IMR-90 (cell line): ENCODE results near the gene TPR. TPM values are rescaled to one million over a fixed set of nuclear protein-coding genes. Genes with fewer than 3 reads are reported as not detected.
A peak's percentile ranks its signal among the peaks of the same experiment; 100 is the strongest.

Experiments
- ATAC-seq: fragments of 200-7000 bp; cut with Tn5 transposase; 2 replicates; pipeline ENCODE4 v1.9.1; 2020; ENCODE audit warnings: low read depth, mild to moderate bottlenecking, moderate library complexity
- BruUV-seq: library from RNA; stranded (reverse); fragments of 400-500 nt; replicated peaks from 2 replicates; lab custom pipeline; 2021; lab: Mats Ljungman, UMichigan
- CTCF ChIA-PET: fragments of 300-600 bp; formaldehyde crosslinking; extraction: SDS; loops from one replicate; lab custom pipeline; 2021; ENCODE audit warnings: antibody characterized with exemption; lab: Yijun Ruan, JAX
- POLR2A ChIA-PET: fragments of 300-600 bp; sonication (Branson Sonifier 250); formaldehyde crosslinking; loops from one replicate; lab custom pipeline; 2022; ENCODE audit warnings: antibody characterized with exemption; ENCODE audit not compliant: unreplicated experiment; lab: Charles Lee
- DNase-seq: peaks from one replicate; pipeline ENCODE4 v3.0.0; 2013
- H2AFZ ChIP-seq: replicated peaks from 2 replicates; pipeline ENCODE3; 2013; ENCODE audit warnings: low read length, mild to moderate bottlenecking; ENCODE audit not compliant: poor library complexity
- H2AK5ac ChIP-seq: 2 replicates; pipeline ENCODE4 v1.6.1; 2013; ENCODE audit warnings: low read depth, low read length, inconsistent platforms
- H2AK9ac ChIP-seq: replicated peaks from 2 replicates; pipeline ENCODE3; 2013; ENCODE audit warnings: mild to moderate bottlenecking, low read depth, low read length, moderate library complexity; ENCODE audit not compliant: poor library complexity
- H2BK120ac ChIP-seq: 2 replicates; pipeline ENCODE4 v1.6.1; 2013; ENCODE audit warnings: low read depth, low read length, inconsistent platforms
- H2BK15ac ChIP-seq: 3 replicates; pipeline ENCODE4 v1.6.1; 2013; ENCODE audit warnings: low read depth, low read length, inconsistent platforms
- H2BK20ac ChIP-seq: 2 replicates; pipeline ENCODE4 v1.6.1; 2013; ENCODE audit warnings: low read depth, mild to moderate bottlenecking, inconsistent platforms, low read length, moderate library complexity
- H2BK5ac ChIP-seq: 2 replicates; pipeline ENCODE4 v1.6.1; 2013; ENCODE audit warnings: mild to moderate bottlenecking, low read depth, low read length, inconsistent platforms; ENCODE audit not compliant: poor library complexity, severe bottlenecking
- H3K14ac ChIP-seq: replicated peaks from 2 replicates; pipeline ENCODE4 v1.6.1; 2013; ENCODE audit warnings: low read depth, low read length, inconsistent platforms
- H3K18ac ChIP-seq: 2 replicates; pipeline ENCODE4 v1.6.1; 2013; ENCODE audit warnings: low read depth, low read length, control low read depth
- H3K23ac ChIP-seq: 2 replicates; pipeline ENCODE4 v1.6.1; 2013; ENCODE audit warnings: low read depth, low read length, inconsistent platforms
- H3K27ac ChIP-seq: 2 replicates; pipeline ENCODE4 v1.5.1; 2013; ENCODE audit warnings: mild to moderate bottlenecking, control low read depth, low read length; ENCODE audit not compliant: insufficient read depth
- H3K27me3 ChIP-seq: 2 replicates; pipeline ENCODE4 v1.6.1; 2013; ENCODE audit warnings: low read length; ENCODE audit not compliant: control insufficient read depth, insufficient read depth
- H3K36me3 ChIP-seq: 2 replicates; pipeline ENCODE4 v1.6.1; 2013; ENCODE audit warnings: low read length, mixed read lengths; ENCODE audit not compliant: control insufficient read depth, insufficient read depth
- H3K4ac ChIP-seq: 2 replicates; pipeline ENCODE4 v1.6.1; 2013; ENCODE audit warnings: low read depth, low read length, inconsistent platforms
- H3K4me1 ChIP-seq: 2 replicates; pipeline ENCODE4 v1.6.1; 2013; ENCODE audit warnings: low read length, mixed read lengths; ENCODE audit not compliant: control insufficient read depth, insufficient read depth
- H3K4me2 ChIP-seq: 2 replicates; pipeline ENCODE4 v1.6.1; 2013; ENCODE audit warnings: low read depth, mild to moderate bottlenecking, control low read depth, low read length, moderate library complexity
- H3K4me3 ChIP-seq: 2 replicates; pipeline ENCODE4 v1.5.1; 2013; ENCODE audit warnings: low read depth, mild to moderate bottlenecking, control low read depth, low read length, moderate library complexity; ENCODE audit not compliant: insufficient read depth
- H3K56ac ChIP-seq: 2 replicates; pipeline ENCODE4 v1.6.1; 2013; ENCODE audit warnings: low read length, inconsistent platforms; ENCODE audit not compliant: insufficient read depth; ENCODE audit errors: extremely low read depth
- H3K79me1 ChIP-seq, 2 experiments: 2 replicates each; pipeline ENCODE4 v1.6.1; 2013; ENCODE audit warnings: low read length in 2 of 2, inconsistent platforms in 1 of 2, low read depth in 1 of 2
- H3K9ac ChIP-seq: 2 replicates; pipeline ENCODE4 v1.6.1; 2013; ENCODE audit warnings: low read depth, low read length, control low read depth
- H3K9me1 ChIP-seq: 2 replicates; pipeline ENCODE4 v1.6.1; 2013; ENCODE audit warnings: low read length, inconsistent platforms; ENCODE audit not compliant: insufficient read depth
- H3K9me3 ChIP-seq: 2 replicates; pipeline ENCODE4 v1.6.1; 2013; ENCODE audit warnings: low read length; ENCODE audit not compliant: control insufficient read depth, insufficient read depth
- H4K20me1 ChIP-seq: 2 replicates; pipeline ENCODE4 v1.6.1; 2013; ENCODE audit warnings: low read length, inconsistent platforms; ENCODE audit not compliant: insufficient read depth
- H4K5ac ChIP-seq: 2 replicates; pipeline ENCODE4 v1.6.1; 2013; ENCODE audit warnings: mild to moderate bottlenecking, low read depth, low read length, control low read depth
- H4K8ac ChIP-seq, 2 experiments: 2 replicates each; pipeline ENCODE4 v1.6.1; 2013; ENCODE audit warnings: low read depth in 2 of 2, low read length in 2 of 2, control low read depth in 1 of 2, inconsistent platforms in 1 of 2
- H4K91ac ChIP-seq: 2 replicates; pipeline ENCODE4 v1.6.1; 2013; ENCODE audit warnings: low read depth, low read length, inconsistent platforms; ENCODE audit not compliant: insufficient read depth
- CEBPB ChIP-seq: IDR thresholded peaks from 2 replicates; pipeline ENCODE4 v1.6.1; 2012; ENCODE audit warnings: low read depth, low read length, improper control_type of control experiment
- RAD21 ChIP-seq: IDR thresholded peaks from 2 replicates; pipeline ENCODE4 v1.6.1; 2012; ENCODE audit warnings: low read length, improper control_type of control experiment
- SMC3 ChIP-seq: fragments of 150-350 bp; IDR thresholded peaks from 2 replicates; pipeline ENCODE4 v1.6.1; 2016; ENCODE audit warnings: low read depth, mild to moderate bottlenecking, antibody characterized with exemption, low read length, moderate library complexity
- WGBS, 2 experiments: methylation state at CpG; one replicate each; pipeline versions ENCODE4 v1.1.5 to v1.1.7; 2013; ENCODE audit warnings: missing lambda C conversion rate in 2 of 2; ENCODE audit not compliant: insufficient read length in 1 of 2; ENCODE audit errors: extremely low coverage in 2 of 2; 5-methylcytosine and 5-hydroxymethylcytosine counted together
- dilution Hi-C: fragments of 300-500 bp; cut with HindIII; formaldehyde crosslinking; loops from one replicate; pipeline ENCODE4 v1.14.3; 2018; ENCODE audit warnings: low sequenced_read_pairs; ENCODE audit not compliant: unreplicated experiment
- in situ Hi-C: fragments of 300-500 bp; cut with MboI; formaldehyde crosslinking; loops from 3 replicates; pipeline ENCODE4 v1.14.3; 2019; ENCODE audit warnings: low sequenced_read_pairs, inconsistent platforms, mixed read lengths
- intact Hi-C: fragments of 100-400 bp; cut with micrococcal nuclease; formaldehyde crosslinking; loops from 2 replicates; pipeline ENCODE4 v1.10.0; 2022
- polyA plus RNA-seq, 3 experiments: library from polyadenylated mRNA; depleted of rRNA; stranded (reverse); fragments of >200 nt; gene quantifications; 2 replicates each; pipeline ENCODE4 v1.2.3, GENCODE V29; 2012; ENCODE audit warnings: low replicate concordance in 1 of 3
- total RNA-seq: library from RNA; depleted of rRNA; stranded (reverse); fragments of >200 nt; gene quantifications from 2 replicates; pipeline ENCODE4 v1.2.3, GENCODE V29; 2012
- TF ChIP-seq, protein P1 (sequence below): conservative IDR thresholded peaks from 2 replicates; pipeline ENCODE4 v1.5.1; 2012; ENCODE audit warnings: mild to moderate bottlenecking, low read depth, low read length, improper control_type of control experiment

The TPR gene
- total and polyA plus RNA-seq, 2 of the 4 experiments (the other 2 are of a cell fraction) = 38.2 to 60.4 TPM

DNA sequence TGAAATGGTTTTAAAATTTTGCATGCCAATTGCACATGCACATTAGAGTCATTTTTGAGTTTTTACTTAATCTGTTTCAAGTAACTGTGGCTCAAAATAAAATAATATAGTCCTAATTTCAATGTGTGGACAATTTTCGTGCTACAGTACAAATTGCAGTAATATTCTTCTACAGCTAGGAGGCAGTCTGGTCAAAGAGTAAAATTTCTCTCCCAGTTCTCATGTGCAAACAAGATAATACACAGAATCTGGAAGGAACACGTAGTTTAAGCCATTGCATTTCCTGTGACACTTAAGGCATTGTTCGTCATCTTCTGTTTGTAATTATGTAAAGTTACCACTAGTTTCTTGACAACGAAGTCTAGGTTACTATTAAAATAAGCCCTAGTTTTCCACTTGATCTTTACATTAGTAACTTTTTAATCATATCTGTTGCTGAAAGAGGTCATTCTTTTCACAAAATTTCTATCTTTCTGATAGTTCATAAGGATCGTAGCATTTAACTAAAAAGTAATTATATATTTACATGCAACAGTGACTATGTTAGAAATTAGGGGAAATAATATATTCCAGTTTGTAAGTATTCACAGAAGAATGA lies 29.5 kb upstream of the TPR start:
- no peak overlapping the region for H3K23ac ChIP-seq
- no peak overlapping the region for H4K5ac ChIP-seq
- H3K14ac ChIP-seq = no peak overlapping the region
- H4K20me1 ChIP-seq = no peaks in the 10 kb centered on the region
- DNase-seq = peak; percentile 76
- H3K56ac ChIP-seq = no peak overlapping the region
- H2AK5ac ChIP-seq = no peak overlapping the region
- no peak overlapping the region for H2BK15ac ChIP-seq
- no peak overlapping the region for H3K9ac ChIP-seq
- H3K27me3 ChIP-seq = no peaks in the 10 kb centered on the region
- intact Hi-C loops (loop anchor here (1.0 to 5.0 kb wide), 5 partner anchors 78 to 582 kb away; no protein-coding TSS in a partner anchor), dilution Hi-C loops (no loop called here), in situ Hi-C loops (loop anchor here (5.0 kb wide), 1 partner anchor 583 kb away; no protein-coding TSS in a partner anchor)
- H2BK5ac ChIP-seq = peak overlapping the region; percentile 63
- no peak overlapping the region for H2BK120ac ChIP-seq
- H3K9me1 ChIP-seq = no peaks in the 10 kb centered on the region
- H3K4me2 ChIP-seq = no peak overlapping the region
- ATAC-seq = peak; percentile 92
- H3K36me3 ChIP-seq = peaks cover 11% of the 10 kb centered on the region
- no peaks in the 10 kb centered on the region for H3K9me3 ChIP-seq
- ChIA-PET POLR2A (no interaction called here), CTCF (interaction anchor here (0.6 to 1.4 kb wide), 6 partner anchors 9 to 195 kb away, joined by 3 to 5 read pairs (median 3); partner anchors contain the start of gene TPR)
- H3K79me1 ChIP-seq = no peaks in the 10 kb centered on the region
- no peak overlapping the region for H3K4me3 ChIP-seq
- no CpG with 5 or more reads among the region's 5 CpGs for WGBS, 2 experiments
- no peak overlapping the region for H3K4ac ChIP-seq
- no TSS peak for BruUV-seq
- H3K4me1 ChIP-seq = no peaks in the 10 kb centered on the region; the same call in 1 of the 2 replicates
- peak; percentile 72 for TF ChIP-seq RAD21
- no peak for TF ChIP-seq CEBPB
- TF ChIP-seq, protein P1, sequence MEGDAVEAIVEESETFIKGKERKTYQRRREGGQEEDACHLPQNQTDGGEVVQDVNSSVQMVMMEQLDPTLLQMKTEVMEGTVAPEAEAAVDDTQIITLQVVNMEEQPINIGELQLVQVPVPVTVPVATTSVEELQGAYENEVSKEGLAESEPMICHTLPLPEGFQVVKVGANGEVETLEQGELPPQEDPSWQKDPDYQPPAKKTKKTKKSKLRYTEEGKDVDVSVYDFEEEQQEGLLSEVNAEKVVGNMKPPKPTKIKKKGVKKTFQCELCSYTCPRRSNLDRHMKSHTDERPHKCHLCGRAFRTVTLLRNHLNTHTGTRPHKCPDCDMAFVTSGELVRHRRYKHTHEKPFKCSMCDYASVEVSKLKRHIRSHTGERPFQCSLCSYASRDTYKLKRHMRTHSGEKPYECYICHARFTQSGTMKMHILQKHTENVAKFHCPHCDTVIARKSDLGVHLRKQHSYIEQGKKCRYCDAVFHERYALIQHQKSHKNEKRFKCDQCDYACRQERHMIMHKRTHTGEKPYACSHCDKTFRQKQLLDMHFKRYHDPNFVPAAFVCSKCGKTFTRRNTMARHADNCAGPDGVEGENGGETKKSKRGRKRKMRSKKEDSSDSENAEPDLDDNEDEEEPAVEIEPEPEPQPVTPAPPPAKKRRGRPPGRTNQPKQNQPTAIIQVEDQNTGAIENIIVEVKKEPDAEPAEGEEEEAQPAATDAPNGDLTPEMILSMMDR = peak; percentile 80
- TF ChIP-seq SMC3 = peak; percentile 61
- H2BK20ac ChIP-seq = no peak overlapping the region
- no peak overlapping the region for H4K8ac ChIP-seq
- no peak overlapping the region for H3K27ac ChIP-seq
- no peak overlapping the region for H2AFZ ChIP-seq
- no peak overlapping the region for H2AK9ac ChIP-seq
- H3K18ac ChIP-seq = no peak overlapping the region
- no peak overlapping the region for H4K91ac ChIP-seq
